Left cardiac atrium (tissue), 4 donors: ENCODE results near the gene OLFML2B. TPM values are rescaled to one million over a fixed set of nuclear protein-coding genes. Genes with fewer than 3 reads are reported as not detected.
"Not testable (repeated sequence)": the region's sequence is repeated elsewhere in the genome, so short reads cannot be mapped to it uniquely, and the experiment has no call there.

Experiments used
- ATAC-seq, 2 donors: fragments of 200-7000 bp; cut with Tn5 transposase; one replicate each; pipeline ENCODE4 v1.9.1; 2020; ENCODE audit warnings: mild to moderate bottlenecking in 2 of 2, moderate library complexity in 2 of 2
- DNase-seq: peaks from one replicate; pipeline ENCODE4 v3.0.0-alpha.2; 2020
- intact Hi-C, 2 donors: fragments of 100-400 bp; cut with DNase I; formaldehyde crosslinking; loops; one replicate each; pipeline versions ENCODE4 v1.14.1 to v1.15.1; 2022 to 2023
- total RNA-seq, 2 donors: library from RNA; stranded (reverse); fragmentation: NEBNext Ultra II Directional; extraction: Animal tissue kit (Norgen Biotek cat#: 25700); gene quantifications; one replicate each; pipeline ENCODE4 v1.2.1, GENCODE V29; 2021
- donor health status: DM: no; HTN: yes; CAD: no.
- donor health status: DM: no; HTN: yes; CAD: no; lungs with severe emphysema.
- donor health status: DM: yes; HTN: yes; CAD: no.
- donor health status: Dilated cardiomyopathy.

The OLFML2B gene
- total RNA-seq, 2 donors from 2014 or later: 5.8 to 11.4 TPM

GRCh38 chr1:162040001-162040400, 16.3 kb upstream of the OLFML2B start:
- ATAC-seq (no peak), DNase-seq (no peak)
- intact Hi-C loops: no loop called here

DNA sequence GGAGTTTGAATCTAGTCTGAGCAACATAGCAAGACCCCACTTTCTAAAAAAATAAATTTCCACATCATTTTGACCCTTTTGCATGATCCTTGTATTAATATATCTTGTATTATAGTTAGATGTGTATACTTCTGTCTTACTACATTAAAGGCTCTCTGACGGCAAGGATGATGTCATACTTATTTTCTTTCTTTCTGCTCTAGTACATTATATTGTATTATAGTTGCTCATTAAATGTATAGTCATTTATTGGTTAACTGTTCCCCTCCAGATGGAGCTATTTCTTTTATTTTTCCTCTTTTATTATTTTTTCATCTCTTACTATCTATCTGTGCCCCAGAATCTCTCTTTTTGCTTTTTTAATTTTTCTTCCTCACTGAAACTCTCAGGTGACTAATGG, 15.0 kb upstream of the OLFML2B start:
- ATAC-seq: no peak
- no peak for DNase-seq
- intact Hi-C loops: loop anchor here in 1 of 2 donors (5.0 kb wide), 1 partner anchor 246 kb away; no protein-coding TSS in a partner anchor

DNA sequence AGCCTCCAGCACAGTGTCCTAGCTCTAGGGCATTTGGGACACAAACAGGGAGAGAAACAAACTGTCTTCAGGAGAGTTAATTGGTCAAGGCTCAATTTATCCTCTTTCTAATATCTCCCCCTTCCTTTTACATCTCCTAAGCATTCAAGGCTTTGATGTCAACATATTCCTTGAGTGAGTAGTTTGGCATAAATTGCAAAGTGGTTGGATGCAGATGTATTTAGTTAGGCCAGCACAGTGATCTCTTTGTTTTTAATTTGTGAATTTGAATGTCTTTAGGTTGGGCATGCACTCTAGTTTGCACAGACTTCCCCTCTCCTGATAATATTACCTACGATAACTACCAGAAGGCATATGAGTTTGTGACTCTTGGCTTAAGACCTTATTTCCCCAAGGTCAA, 12.5 kb upstream of the OLFML2B start:
- DNase-seq: no peak
- intact Hi-C loops: loop anchor here (1.0 to 5.0 kb wide), 2 partner anchors 243 to 244 kb away; no protein-coding TSS in a partner anchor
- no peak for ATAC-seq

- intact Hi-C loops: loop anchor here in 1 of 2 donors (5.0 kb wide), 1 partner anchor 243 kb away; no protein-coding TSS in a partner anchor
- DNase-seq (no peak), ATAC-seq (no peak)
Measured at GRCh38 chr1:162035241-162035640, 11.6 kb upstream of the OLFML2B start.

DNA sequence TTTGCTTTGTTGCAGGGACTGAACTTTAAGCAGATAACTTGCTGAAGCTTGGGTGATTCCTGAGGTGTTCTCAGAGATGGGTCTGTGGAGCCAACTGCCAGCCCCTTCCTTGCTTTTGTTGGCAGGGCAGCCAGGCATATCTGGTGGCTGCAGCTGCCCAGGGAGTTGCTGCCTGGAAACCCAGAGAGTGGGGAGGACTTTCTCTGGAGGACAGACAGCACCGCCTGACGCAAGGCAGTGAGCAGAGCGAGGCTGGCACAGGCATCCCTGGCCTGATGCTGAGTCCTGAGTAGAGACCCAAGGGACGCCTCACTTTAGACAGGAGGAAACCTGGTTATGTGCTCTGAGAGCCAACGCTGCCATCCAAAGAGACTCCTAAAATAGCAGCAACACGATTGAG, 9.8 kb upstream of the OLFML2B start:
- intact Hi-C loops: no loop called here
- peak; percentile 52 for DNase-seq
- ATAC-seq: peak; percentile 86

DNA sequence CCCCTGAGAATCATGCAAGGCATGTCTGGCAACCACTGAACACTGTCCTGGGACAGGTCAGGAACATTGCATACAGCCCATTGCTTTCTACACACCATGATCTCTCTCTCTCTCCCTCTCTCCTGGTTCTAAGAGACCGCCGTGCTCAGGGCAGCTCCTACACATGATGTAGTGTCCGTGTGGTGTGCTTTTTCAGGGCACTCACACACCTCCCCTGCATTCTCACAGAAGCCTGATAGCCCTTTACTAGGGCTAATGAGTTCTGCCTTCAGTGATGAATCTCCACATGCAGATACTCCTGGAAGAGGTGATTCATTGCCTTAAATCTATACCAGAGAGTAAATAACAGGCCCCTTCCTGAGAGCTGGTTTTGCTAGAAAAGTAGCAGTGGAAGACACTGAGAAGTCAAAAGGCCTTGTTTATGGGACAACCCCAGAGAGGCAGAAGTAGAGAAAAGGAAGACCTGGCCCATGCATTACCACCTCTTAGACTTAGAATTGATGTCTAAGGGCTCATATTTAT, 7.2 kb upstream of the OLFML2B start:
- no peak for ATAC-seq
- no peak for DNase-seq
- intact Hi-C loops: no loop called here

DNA sequence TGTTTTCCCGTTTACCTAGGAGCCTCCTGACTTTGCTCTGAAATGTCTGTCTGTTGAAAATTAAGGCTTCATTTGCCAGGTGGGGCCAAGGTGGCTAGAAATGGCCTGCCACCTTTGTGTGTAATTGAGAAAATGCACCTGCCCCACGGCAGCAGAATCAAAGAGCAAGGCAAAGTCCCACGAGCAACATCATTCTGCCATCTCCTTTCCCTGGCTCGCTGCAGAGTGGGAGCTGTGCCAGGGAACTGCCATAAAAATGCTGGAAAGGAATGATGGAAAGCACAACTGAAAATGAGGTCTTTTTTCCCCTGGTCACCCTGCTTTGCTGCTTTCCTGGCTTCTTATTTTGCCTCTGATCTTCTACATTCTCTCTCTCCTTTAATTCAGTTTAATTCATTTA, 5.5 kb upstream of the OLFML2B start:
- DNase-seq: no peak
- intact Hi-C loops: loop anchor here in 1 of 2 donors (10.0 kb wide), 1 partner anchor 144 kb away; no protein-coding TSS in a partner anchor
- no peak for ATAC-seq

- ATAC-seq (no peak), DNase-seq (no peak)
- intact Hi-C loops: loop anchor here in 1 of 2 donors (10.0 kb wide), 1 partner anchor 144 kb away; no protein-coding TSS in a partner anchor
Measured at GRCh38 chr1:162028726-162029125, 5.1 kb upstream of the OLFML2B start.

DNA sequence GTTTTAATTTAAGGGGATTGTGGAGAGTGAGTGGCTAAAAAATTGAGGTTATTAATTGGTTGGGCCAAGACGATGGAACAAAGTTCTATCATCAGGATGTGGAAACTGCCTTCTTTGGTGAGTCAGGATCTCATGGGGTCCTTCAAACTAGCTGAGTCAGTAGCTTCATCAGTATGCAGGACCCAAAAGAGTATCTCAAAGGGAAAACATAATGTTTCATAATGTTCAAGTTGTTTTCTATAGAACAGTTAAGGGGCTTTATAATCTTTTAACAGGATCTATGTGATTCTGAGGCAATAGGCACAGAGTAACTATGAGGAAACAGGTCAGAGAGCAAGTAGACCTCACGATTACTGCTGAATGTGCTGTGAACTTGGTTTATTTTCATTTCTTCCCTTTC, 3.2 kb upstream of the OLFML2B start:
- DNase-seq: no peak
- no peak for ATAC-seq
- intact Hi-C loops: loop anchor here in 1 of 2 donors (10.0 kb wide), 1 partner anchor 142 kb away; no protein-coding TSS in a partner anchor

- DNase-seq: no peak
- intact Hi-C loops: loop anchor here in 1 of 2 donors (10.0 kb wide), 1 partner anchor 141 kb away; no protein-coding TSS in a partner anchor
- no peak for ATAC-seq
Measured at GRCh38 chr1:162025541-162025940, 1.9 kb upstream of the OLFML2B start.

DNA sequence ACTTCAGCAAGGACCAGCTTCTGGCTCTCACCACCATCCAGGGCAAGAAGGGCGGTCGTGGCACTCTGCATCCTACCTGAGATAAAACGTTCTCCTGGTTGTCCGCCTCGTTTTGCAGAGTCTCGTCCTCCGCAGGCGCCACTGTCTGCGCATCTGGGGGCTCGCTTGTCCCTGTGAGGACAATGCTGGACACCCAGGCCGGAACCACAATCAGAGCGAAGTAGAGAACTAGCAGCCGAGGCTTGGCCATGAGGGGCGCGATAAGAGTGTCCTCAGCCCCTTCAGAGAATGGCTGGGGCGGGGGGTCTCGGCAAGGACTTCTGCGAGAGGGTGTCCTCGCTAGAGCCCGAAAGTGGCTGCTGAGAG, 505 bp downstream of the OLFML2B start:
- DNase-seq: no peak
- ATAC-seq: no peak
- intact Hi-C loops: loop anchor here in 1 of 2 donors (10.0 kb wide), 1 partner anchor 138 kb away; no protein-coding TSS in a partner anchor

DNA sequence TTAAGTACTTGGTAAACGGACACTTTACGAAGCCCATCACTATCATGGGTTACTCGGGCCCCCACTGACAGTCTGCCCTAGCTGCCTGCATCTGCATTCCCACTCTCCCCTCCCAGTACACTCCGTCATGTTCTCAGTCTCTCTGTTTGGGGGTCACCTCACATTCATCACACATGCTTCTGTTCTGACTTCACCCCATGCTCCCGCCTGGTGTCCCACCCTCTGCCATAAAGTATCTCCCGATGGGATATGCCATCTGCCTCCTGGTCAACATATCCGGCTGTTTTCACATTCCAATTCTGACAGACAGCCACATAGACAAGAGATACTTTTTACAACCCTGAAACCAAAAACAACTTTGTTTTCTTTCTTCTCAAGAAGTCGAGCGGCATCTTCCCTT, 1.0 kb downstream of the OLFML2B start:
- intact Hi-C loops: loop anchor here in 1 of 2 donors (10.0 kb wide), 1 partner anchor 138 kb away; no protein-coding TSS in a partner anchor
- ATAC-seq (no peak), DNase-seq (no peak)

DNA sequence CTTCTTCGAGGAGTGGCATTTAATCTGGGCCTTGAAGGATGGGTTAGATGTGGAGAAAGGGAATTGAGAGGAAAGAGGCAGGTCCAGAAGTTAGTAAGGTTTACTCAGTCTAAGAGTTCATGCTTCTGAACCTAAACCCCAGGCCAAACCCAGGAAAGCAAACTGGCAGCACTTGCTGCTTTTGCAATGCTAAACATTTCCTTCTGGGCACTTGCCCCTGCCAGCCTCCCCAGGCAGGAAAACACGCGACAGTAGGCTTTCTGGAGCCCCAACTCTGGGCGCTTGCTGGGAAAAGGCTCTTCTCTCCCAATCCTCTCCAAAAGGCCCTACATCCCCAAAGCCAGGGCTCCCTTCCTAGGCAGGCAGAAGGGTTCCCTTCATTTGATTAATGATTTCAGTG, 2.5 kb downstream of the OLFML2B start:
- ATAC-seq (no peak), DNase-seq (no peak)
- intact Hi-C loops: loop anchor here in 1 of 2 donors (10.0 kb wide), 1 partner anchor 136 kb away; no protein-coding TSS in a partner anchor

- intact Hi-C loops: loop anchor here in 1 of 2 donors (10.0 kb wide), 1 partner anchor 135 kb away; no protein-coding TSS in a partner anchor
- DNase-seq (no peak), ATAC-seq (peak in 1 of 2 donors; percentile 27)
Measured at GRCh38 chr1:162020150-162020549, 3.5 kb downstream of the OLFML2B start.

GRCh38 chr1:162019446-162019845, 4.2 kb downstream of the OLFML2B start:
- intact Hi-C loops: no loop called here
- ATAC-seq: no peak
- no peak for DNase-seq

DNA sequence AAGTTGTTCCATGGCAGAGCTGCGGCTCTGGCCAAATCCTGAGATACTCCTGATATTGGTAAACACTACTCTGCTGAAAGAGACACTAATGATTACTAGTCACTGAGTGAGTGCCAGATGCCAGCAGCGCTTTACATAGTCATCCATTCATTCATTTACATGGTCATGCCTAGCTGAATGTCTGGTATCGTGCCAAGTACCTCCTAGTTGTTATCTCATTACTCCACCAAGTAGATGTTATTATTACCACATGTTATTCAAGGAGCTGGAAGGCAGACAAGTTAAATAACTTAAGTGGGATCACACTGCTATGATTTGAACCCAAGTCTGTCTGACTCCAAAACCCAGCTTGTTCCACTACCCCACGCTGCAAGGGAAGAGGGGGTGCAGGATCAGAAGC, 4.7 kb downstream of the OLFML2B start:
- ATAC-seq (peak in 1 of 2 donors; percentile 30), DNase-seq (no peak)
- intact Hi-C loops: no loop called here

GRCh38 chr1:162018418-162018817, 5.3 kb downstream of the OLFML2B start:
- no peak for DNase-seq
- ATAC-seq: peak in 1 of 2 donors; percentile 31
- intact Hi-C loops: no loop called here

- ATAC-seq, intact Hi-C loops, DNase-seq: not testable (repeated sequence)
Measured at GRCh38 chr1:162017791-162018190, 5.9 kb downstream of the OLFML2B start.

DNA sequence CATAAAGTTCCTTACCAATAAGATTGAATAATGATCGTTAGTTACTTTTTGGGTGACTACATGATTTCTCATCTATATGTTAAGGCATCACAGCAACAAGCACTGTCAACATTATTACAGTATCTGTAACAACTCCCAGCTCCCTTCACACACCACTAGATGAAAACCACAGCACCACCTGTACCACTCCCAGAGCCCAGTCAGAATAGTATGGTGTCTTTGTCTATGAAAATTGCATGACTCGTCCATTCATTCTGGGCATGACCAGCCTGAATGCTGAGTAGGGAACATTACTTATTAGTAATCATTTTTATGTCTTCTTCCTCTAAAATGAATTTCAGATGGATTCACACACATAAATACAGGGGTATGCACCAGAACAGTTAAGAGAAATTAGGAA, 7.0 kb downstream of the OLFML2B start:
- intact Hi-C loops: no loop called here
- DNase-seq: no peak
- no peak for ATAC-seq

GRCh38 chr1:162015196-162015595, 8.5 kb downstream of the OLFML2B start:
- ATAC-seq (no peak), DNase-seq (no peak)
- intact Hi-C loops: no loop called here

DNA sequence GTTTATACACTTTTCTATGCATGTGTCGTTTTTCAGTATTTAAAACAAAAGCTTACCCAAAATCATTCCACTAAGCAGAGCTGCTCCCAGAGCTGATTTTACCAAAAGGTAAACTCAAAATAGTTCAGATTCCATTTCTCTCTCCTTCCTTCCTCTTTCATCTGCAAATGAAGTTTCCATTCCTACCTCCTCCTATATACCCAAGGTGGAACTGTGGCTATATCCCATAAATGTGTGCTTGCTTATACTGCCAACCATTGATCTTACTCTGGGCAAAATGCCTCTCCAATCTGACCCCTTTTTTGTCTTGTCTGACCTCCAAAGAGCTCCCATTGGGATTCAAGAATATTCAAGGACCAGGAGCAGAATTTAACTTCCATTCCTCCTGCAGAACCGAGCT, 9.5 kb downstream of the OLFML2B start:
- DNase-seq: no peak
- no peak for ATAC-seq
- intact Hi-C loops: no loop called here
